DND-41 (cell line): ENCODE data around the gene RAD23A.
A peak's percentile ranks its signal among the peaks of the same experiment; 100 is the strongest.
"Not testable (repeated sequence)": the region's sequence is repeated elsewhere in the genome, so short reads cannot be mapped to it uniquely, and the experiment has no call there.

Source experiments
- ATAC-seq: fragments of 200-7000 bp; cut with Tn5 transposase; 3 replicates; pipeline ENCODE4 v1.9.1; 2021; ENCODE audit warnings: low read depth; ENCODE audit not compliant: insufficient read depth
- DNase-seq: peaks from one replicate; pipeline ENCODE4 v3.0.0-alpha.2; 2020
- H2AFZ ChIP-seq: 2 replicates; pipeline ENCODE4 v1.6.0; 2012; ENCODE audit warnings: low read depth, low read length
- H3K27ac ChIP-seq: 2 replicates; pipeline ENCODE4 v1.5.1; 2012; ENCODE audit warnings: low read length, inconsistent platforms
- H3K27me3 ChIP-seq: fragments of 200-600 bp; sonication (generic); 2 replicates; pipeline ENCODE4 v1.6.0; 2012; ENCODE audit warnings: low read length, mild to moderate bottlenecking, inconsistent platforms; ENCODE audit not compliant: insufficient read depth, poor library complexity
- H3K36me3 ChIP-seq: 2 replicates; pipeline ENCODE4 v1.5.1; 2012; ENCODE audit warnings: low read length, inconsistent platforms; ENCODE audit not compliant: insufficient read depth
- H3K4me1 ChIP-seq: 2 replicates; pipeline ENCODE4 v1.5.1; 2012; ENCODE audit warnings: mild to moderate bottlenecking, low read length; ENCODE audit not compliant: insufficient read depth
- H3K4me2 ChIP-seq: 2 replicates; pipeline ENCODE4 v1.6.0; 2012; ENCODE audit warnings: mild to moderate bottlenecking, moderate library complexity, low read length, inconsistent platforms; ENCODE audit not compliant: insufficient read depth
- H3K4me3 ChIP-seq, 2 experiments: fragments of 200-600 bp in 1 of 2; shearing (Covaris generic) in 1 of 2; 2 replicates each; pipeline ENCODE4 v1.5.1; 2012 to 2016; ENCODE audit warnings: inconsistent platforms in 2 of 2, low read length in 2 of 2, mild to moderate bottlenecking in 2 of 2, low read depth in 1 of 2, moderate library complexity in 1 of 2
- H3K79me2 ChIP-seq: 2 replicates; pipeline ENCODE4 v1.6.0; 2012; ENCODE audit warnings: low read length, inconsistent platforms; ENCODE audit not compliant: insufficient read depth
- H3K9ac ChIP-seq: 2 replicates; pipeline ENCODE4 v1.6.0; 2012; ENCODE audit warnings: low read depth, mild to moderate bottlenecking, inconsistent platforms, low read length, moderate library complexity
- H3K9me3 ChIP-seq: 2 replicates; pipeline ENCODE4 v1.5.1; 2012; ENCODE audit warnings: low read length, moderate library complexity, mild to moderate bottlenecking, inconsistent platforms; ENCODE audit not compliant: insufficient read depth, severe bottlenecking
- H4K20me1 ChIP-seq: 2 replicates; pipeline ENCODE4 v1.6.0; 2012; ENCODE audit warnings: low read length; ENCODE audit not compliant: insufficient read depth
- EZH2 ChIP-seq: IDR thresholded peaks from 3 replicates; pipeline ENCODE4 v1.6.1; 2012; ENCODE audit warnings: borderline replicate concordance, low read depth, mild to moderate bottlenecking, moderate library complexity, low read length, inconsistent platforms; ENCODE audit not compliant: severe bottlenecking
- TF ChIP-seq, protein P1 (sequence below): IDR thresholded peaks from 2 replicates; pipeline ENCODE4 v1.5.1; 2012; ENCODE audit warnings: borderline replicate concordance, low read length, moderate library complexity, mild to moderate bottlenecking; ENCODE audit not compliant: poor library complexity, severe bottlenecking; ENCODE audit errors: extremely low read depth

RAD23A gene

GRCh38 chr19:12912571-12912970, 33.1 kb upstream of the RAD23A start:
- H3K27ac ChIP-seq, result no peak overlapping the region
- H3K36me3 ChIP-seq, result no peaks in the 10 kb centered on the region; the same call in 1 of the 2 replicates
- no peak overlapping the region for H3K9ac ChIP-seq
- no peaks in the 10 kb centered on the region for H3K9me3 ChIP-seq
- no peaks in the 10 kb centered on the region for H3K27me3 ChIP-seq
- no peak overlapping the region for H3K4me3 ChIP-seq
- H3K4me1 ChIP-seq, result peaks cover 25% of the 10 kb centered on the region
- H3K79me2 ChIP-seq, result no peaks in the 10 kb centered on the region
- ATAC-seq, result no peak
- no peak overlapping the region for H2AFZ ChIP-seq
- H3K4me2 ChIP-seq, result no peak overlapping the region
- TF ChIP-seq, protein P1, sequence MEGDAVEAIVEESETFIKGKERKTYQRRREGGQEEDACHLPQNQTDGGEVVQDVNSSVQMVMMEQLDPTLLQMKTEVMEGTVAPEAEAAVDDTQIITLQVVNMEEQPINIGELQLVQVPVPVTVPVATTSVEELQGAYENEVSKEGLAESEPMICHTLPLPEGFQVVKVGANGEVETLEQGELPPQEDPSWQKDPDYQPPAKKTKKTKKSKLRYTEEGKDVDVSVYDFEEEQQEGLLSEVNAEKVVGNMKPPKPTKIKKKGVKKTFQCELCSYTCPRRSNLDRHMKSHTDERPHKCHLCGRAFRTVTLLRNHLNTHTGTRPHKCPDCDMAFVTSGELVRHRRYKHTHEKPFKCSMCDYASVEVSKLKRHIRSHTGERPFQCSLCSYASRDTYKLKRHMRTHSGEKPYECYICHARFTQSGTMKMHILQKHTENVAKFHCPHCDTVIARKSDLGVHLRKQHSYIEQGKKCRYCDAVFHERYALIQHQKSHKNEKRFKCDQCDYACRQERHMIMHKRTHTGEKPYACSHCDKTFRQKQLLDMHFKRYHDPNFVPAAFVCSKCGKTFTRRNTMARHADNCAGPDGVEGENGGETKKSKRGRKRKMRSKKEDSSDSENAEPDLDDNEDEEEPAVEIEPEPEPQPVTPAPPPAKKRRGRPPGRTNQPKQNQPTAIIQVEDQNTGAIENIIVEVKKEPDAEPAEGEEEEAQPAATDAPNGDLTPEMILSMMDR, result no peak
- no peak for TF ChIP-seq EZH2
- no peak for DNase-seq
- H4K20me1 ChIP-seq, result no peaks in the 10 kb centered on the region

DNA sequence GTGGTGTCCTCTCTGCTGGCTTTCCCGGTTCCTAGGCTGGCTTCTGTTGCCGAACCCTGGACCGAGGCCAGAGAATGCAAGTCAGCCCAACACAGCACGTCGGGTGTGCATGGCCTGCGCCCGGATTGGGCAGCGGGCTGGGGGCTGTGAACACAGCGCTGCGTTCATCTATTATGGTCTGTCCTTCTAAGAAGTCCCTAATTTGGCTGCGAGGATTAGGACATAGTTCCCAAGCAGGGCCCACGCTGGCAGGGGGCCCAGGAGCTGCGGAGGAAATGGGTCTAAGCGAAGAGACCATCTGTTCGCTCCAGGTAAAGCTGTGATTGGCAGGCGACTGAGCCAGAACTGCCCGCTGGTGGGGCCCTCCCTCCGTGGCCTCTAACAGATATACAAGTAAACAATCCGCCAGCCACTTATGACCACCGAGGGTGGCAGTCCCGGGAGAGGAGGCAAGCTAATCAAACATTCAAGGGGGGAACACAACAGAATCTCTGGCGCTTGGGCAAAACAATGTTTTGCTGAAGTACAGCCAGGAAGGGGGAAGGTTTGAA, 32.6 kb upstream of the RAD23A start:
- Histone ChIP-seq H3K9ac (peak overlapping the region; percentile 48), H3K4me2 (peak overlapping the region; percentile 46; the same call in 1 of the 2 replicates), H2AFZ (no peak overlapping the region), H3K4me1 (peaks cover 29% of the 10 kb centered on the region), H3K9me3 (no peaks in the 10 kb centered on the region), H3K27me3 (no peaks in the 10 kb centered on the region), H4K20me1 (no peaks in the 10 kb centered on the region), H3K79me2 (0 out of 2 replicates have a peak, but pooled peaks cover 2% of the 10 kb centered on the region), H3K36me3 (no peaks in the 10 kb centered on the region; the same call in none of the 2 replicates), H3K4me3 (no peak overlapping the region), H3K27ac (peak overlapping the region; percentile 83)
- TF ChIP-seq, protein P1, result no peak
- TF ChIP-seq EZH2, result no peak
- ATAC-seq, result no peak
- no peak for DNase-seq

DNA sequence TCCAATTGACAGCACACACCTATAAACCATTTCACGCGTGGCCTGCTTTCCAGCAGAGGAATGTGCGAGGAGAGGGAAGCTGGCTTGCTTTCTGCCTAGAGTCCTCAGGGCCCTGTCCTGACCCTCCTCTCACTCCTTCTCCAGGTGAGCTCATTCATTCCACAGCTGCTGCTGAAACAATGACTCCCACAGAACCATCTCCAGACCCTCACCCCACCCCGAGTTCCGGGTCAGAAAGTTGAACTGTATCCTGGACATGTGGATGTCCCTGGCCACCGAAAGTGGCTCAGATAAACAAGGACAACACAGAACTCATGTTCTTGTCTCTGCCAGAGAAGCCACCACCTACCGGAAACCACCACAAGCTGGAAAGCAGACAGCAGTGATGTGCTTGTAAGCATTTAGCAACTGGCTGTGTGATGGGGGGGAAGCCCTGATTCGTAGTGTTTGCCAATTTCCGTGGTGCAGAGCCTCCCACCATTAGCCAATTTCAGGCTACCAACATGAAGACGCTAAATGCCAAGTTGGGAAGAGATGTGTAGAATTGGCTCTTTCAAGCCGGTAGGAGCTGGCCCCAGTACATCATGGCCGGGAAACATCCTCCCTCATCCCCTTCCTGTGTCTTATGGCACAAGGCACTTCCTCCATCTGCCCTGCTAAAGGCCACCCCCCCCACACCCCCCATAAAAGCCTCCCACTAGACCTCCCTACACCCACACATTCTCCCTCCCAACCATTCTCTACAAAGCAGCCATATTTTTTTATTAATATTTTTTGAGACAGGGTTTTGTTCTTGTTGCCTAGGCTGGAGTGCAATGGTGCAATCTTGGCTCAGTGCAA, 31.6 kb upstream of the RAD23A start:
- ATAC-seq (peak; percentile 80), DNase-seq (peak; percentile 74)
- peak overlapping the region; percentile 46 for H3K4me2 ChIP-seq
- peaks cover 39% of the 10 kb centered on the region for H3K4me1 ChIP-seq
- TF ChIP-seq, protein P1, result peak; percentile 2
- TF ChIP-seq EZH2, result no peak
- H4K20me1 ChIP-seq, result no peaks in the 10 kb centered on the region
- no peaks in the 10 kb centered on the region for H3K27me3 ChIP-seq
- H3K79me2 ChIP-seq, result peaks cover 6% of the 10 kb centered on the region; the same call in 1 of the 2 replicates
- peak overlapping the region; percentile 83 for H3K27ac ChIP-seq
- H3K9me3 ChIP-seq, result no peaks in the 10 kb centered on the region
- peak overlapping the region in 1 of 2 experiments; percentile 28; a peak in 2 of 4 replicates for H3K4me3 ChIP-seq
- H2AFZ ChIP-seq, result peak overlapping the region; percentile 55
- no peaks in the 10 kb centered on the region; the same call in 1 of the 2 replicates for H3K36me3 ChIP-seq
- H3K9ac ChIP-seq, result peak overlapping the region; percentile 48

GRCh38 chr19:12915860-12916259, 29.8 kb upstream of the RAD23A start:
- H3K9ac ChIP-seq, H3K27ac ChIP-seq, H4K20me1 ChIP-seq, H3K4me2 ChIP-seq, H2AFZ ChIP-seq, H3K9me3 ChIP-seq, DNase-seq, ATAC-seq, H3K36me3 ChIP-seq, H3K27me3 ChIP-seq, H3K79me2 ChIP-seq, H3K4me3 ChIP-seq: not testable (repeated sequence)
- H3K4me1 ChIP-seq, result peaks cover 45% of the 10 kb centered on the region
